SKM-1 treated with dmso at 0.1 percent for 144 hours (cell line): ENCODE measurements around the gene SP1.
"Not testable (repeated sequence)": the region's sequence is repeated elsewhere in the genome, so short reads cannot be mapped to it uniquely, and the experiment has no call there.

Experiments used
- DNase-seq: peaks from one replicate; lab custom pipeline; 2025; ENCODE audit not compliant: unreplicated experiment; lab: John Stamatoyannopoulos, UW

The SP1 gene

GRCh38 chr12:53444593-53445325, 64.8 kb downstream of the SP1 start:
- not testable (repeated sequence) for DNase-seq

GRCh38 chr12:53450936-53451335, 71.0 kb downstream of the SP1 start:
- DNase-seq, result no peak

GRCh38 chr12:53451661-53452158, 71.7 kb downstream of the SP1 start, which contains the start of gene PCBP2:
PCBP2 (plus strand) TSS chr12:53452102; CDS start chr12:53454801, 2,699 bp downstream.
- DNase-seq, result peak; percentile 90

GRCh38 chr12:53452159-53453077, 72.4 kb downstream of the SP1 start:
- no peak for DNase-seq

- DNase-seq, result no peak
These were observed 74.1 kb downstream of the SP1 start for GRCh38 chr12:53453953-53454640.

- DNase-seq, result no peak
These were observed 74.7 kb downstream of the SP1 start for GRCh38 chr12:53454707-53455106.

- DNase-seq, result no peak
These were observed 76.8 kb downstream of the SP1 start for GRCh38 chr12:53456654-53457366.

GRCh38 chr12:53459097-53459496, 79.1 kb downstream of the SP1 start:
- no peak for DNase-seq

- no peak for DNase-seq
These were observed 81.1 kb downstream of the SP1 start for GRCh38 chr12:53461059-53461458.

GRCh38 chr12:53461591-53461990, 81.6 kb downstream of the SP1 start:
- no peak for DNase-seq

GRCh38 chr12:53462935-53463334, 83.0 kb downstream of the SP1 start:
- DNase-seq, result no peak

GRCh38 chr12:53463802-53464560, 84.0 kb downstream of the SP1 start:
- DNase-seq, result no peak

GRCh38 chr12:53464685-53465418, 84.9 kb downstream of the SP1 start:
- DNase-seq, result no peak

- DNase-seq, result no peak
These were observed 85.7 kb downstream of the SP1 start for GRCh38 chr12:53465679-53466078.
